Type B pancreatic cell (in vitro differentiated cells): Measurements from ENCODE around the gene ATP11C. TPM values are rescaled to one million over a fixed set of nuclear protein-coding genes. Genes with fewer than 3 reads are reported as not detected.
"Not testable (repeated sequence)": the region's sequence is repeated elsewhere in the genome, so short reads cannot be mapped to it uniquely, and the experiment has no call there.

Experiments used
- DNase-seq: peaks from one replicate; pipeline ENCODE4 v3.0.0; 2021; ENCODE audit warnings: mixed read lengths; ENCODE audit not compliant: unreplicated experiment; ENCODE audit errors: extremely low spot score
- H3K27ac Mint-ChIP-seq: 2 replicates; pipeline ENCODE4 v1.8.0; 2021; ENCODE audit warnings: mild to moderate bottlenecking, mixed read lengths
- H3K27me3 Mint-ChIP-seq: 2 replicates; pipeline ENCODE4 v1.8.0; 2021; ENCODE audit warnings: mixed read lengths
- H3K36me3 Mint-ChIP-seq: 2 replicates; pipeline ENCODE4 v1.8.0; 2021; ENCODE audit warnings: mixed read lengths
- H3K4me1 Mint-ChIP-seq: one replicate; pipeline ENCODE4 v1.8.0; 2021; ENCODE audit warnings: mixed read lengths; ENCODE audit not compliant: unreplicated experiment
- H3K4me3 Mint-ChIP-seq: 2 replicates; pipeline ENCODE4 v1.8.0; 2021; ENCODE audit warnings: mild to moderate bottlenecking, mixed read lengths
- H3K9me3 Mint-ChIP-seq: 2 replicates; pipeline ENCODE4 v1.8.0; 2021; ENCODE audit warnings: mixed read lengths
- CTCF ChIP-seq: fragments of 200-600 bp; sonication (generic); conservative IDR thresholded peaks from 2 replicates; pipeline ENCODE4 v1.5.0; 2021; ENCODE audit warnings: antibody characterized with exemption, mild to moderate bottlenecking
- total RNA-seq: library from RNA; stranded (reverse); gene quantifications from 2 replicates; pipeline ENCODE4 v1.2.1, GENCODE V29; 2021; ENCODE audit warnings: low replicate concordance

ATP11C gene
- total RNA-seq, 1 donor from 2014 or later: 18.9 TPM

- no peaks in the 10 kb centered on the region for H3K9me3 Mint-ChIP-seq
- DNase-seq: no peak
- H3K4me3 Mint-ChIP-seq: no peak overlapping the region
- H3K27ac Mint-ChIP-seq: no peak overlapping the region
- H3K36me3 Mint-ChIP-seq: peaks cover 6% of the 10 kb centered on the region
- H3K27me3 Mint-ChIP-seq: no peaks in the 10 kb centered on the region
- H3K4me1 Mint-ChIP-seq: no peaks in the 10 kb centered on the region
- no peak for TF ChIP-seq CTCF
These were observed 55.0 kb downstream of the ATP11C start for GRCh38 chrX:139877710-139878414.

GRCh38 chrX:139875841-139876240 lies 57.0 kb downstream of the ATP11C start:
- no peaks in the 10 kb centered on the region for H3K4me1 Mint-ChIP-seq
- no peaks in the 10 kb centered on the region for H3K9me3 Mint-ChIP-seq
- no peak for DNase-seq
- no peak for TF ChIP-seq CTCF
- H3K36me3 Mint-ChIP-seq: peaks cover 3% of the 10 kb centered on the region
- H3K27ac Mint-ChIP-seq: no peak overlapping the region
- H3K4me3 Mint-ChIP-seq: no peak overlapping the region
- H3K27me3 Mint-ChIP-seq: no peaks in the 10 kb centered on the region

DNA sequence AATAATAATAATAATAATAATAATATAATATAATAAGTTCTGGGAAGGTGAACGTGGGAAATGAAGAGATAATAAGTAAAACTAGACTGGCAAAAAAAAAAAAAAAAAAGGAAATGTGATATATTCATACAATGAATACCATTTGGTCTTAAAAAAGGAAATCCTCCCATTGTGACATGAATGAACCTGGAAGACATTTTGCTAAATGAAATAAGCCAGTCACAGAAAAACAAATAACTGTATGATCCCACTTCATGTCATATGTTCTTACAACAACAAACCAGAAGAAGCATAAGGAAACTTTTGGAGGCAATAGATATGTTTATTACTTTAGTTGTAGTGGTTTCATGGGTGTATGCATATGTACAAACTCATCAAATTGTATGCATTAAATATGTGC lies 63.1 kb downstream of the ATP11C start:
- Mint-ChIP-seq H3K4me1 (no peaks in the 10 kb centered on the region), H3K36me3 (no peaks in the 10 kb centered on the region), H3K9me3 (peaks cover 5% of the 10 kb centered on the region), H3K27me3 (no peaks in the 10 kb centered on the region), H3K27ac (no peak overlapping the region), H3K4me3 (no peak overlapping the region)
- DNase-seq: no peak
- no peak for TF ChIP-seq CTCF

DNA sequence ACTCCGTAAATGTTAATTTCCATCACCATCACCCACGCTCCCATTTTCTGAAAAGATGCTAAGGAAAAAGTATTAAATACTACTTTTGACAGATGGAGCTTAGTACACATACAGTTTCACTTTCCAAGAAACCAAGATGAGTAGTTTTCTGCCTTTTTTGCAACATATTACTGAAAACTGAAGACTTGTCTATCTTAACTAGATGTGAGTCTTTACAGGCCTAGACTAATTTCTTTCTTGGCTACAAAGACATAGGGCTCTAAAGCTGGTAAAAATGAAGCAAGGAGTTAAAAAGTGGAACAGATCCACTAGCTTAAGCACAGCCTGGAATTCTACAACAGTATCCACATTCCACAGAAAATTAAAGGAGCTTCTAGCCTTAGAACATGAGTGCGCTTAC lies 68.2 kb downstream of the ATP11C start:
- DNase-seq: no peak
- Mint-ChIP-seq H3K9me3 (peaks cover 5% of the 10 kb centered on the region), H3K36me3 (no peaks in the 10 kb centered on the region), H3K4me1 (no peaks in the 10 kb centered on the region), H3K27me3 (no peaks in the 10 kb centered on the region), H3K4me3 (no peak overlapping the region), H3K27ac (no peak overlapping the region)
- TF ChIP-seq CTCF: no peak

GRCh38 chrX:139862208-139862607 lies 70.6 kb downstream of the ATP11C start:
- Mint-ChIP-seq H3K4me3 (no peak overlapping the region), H3K36me3 (no peaks in the 10 kb centered on the region), H3K4me1 (no peaks in the 10 kb centered on the region), H3K9me3 (peaks cover 4% of the 10 kb centered on the region), H3K27me3 (no peaks in the 10 kb centered on the region), H3K27ac (no peak overlapping the region)
- TF ChIP-seq CTCF: no peak
- no peak for DNase-seq

DNA sequence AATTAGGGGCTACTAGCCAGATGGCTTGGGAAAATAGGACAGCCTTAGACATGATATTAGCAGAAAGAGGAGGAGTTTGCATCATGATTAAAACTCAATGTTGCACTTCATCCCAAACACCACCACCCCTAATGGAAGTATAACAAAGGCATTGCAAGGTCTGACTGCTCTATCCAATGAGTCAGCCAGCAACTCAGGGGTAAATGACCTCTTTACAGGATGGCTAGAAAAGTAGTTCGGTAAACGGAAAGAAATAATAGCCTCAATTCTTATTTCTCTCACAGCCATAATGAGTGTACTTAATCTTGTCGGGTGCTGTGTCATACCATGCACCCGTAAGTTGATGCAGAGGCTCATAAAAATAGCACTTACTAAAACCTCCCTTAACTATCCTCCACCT lies 76.0 kb downstream of the ATP11C start:
- DNase-seq, H3K4me1 Mint-ChIP-seq, H3K9me3 Mint-ChIP-seq, H3K36me3 Mint-ChIP-seq, H3K4me3 Mint-ChIP-seq, H3K27ac Mint-ChIP-seq, H3K27me3 Mint-ChIP-seq: not testable (repeated sequence)
